ENCODE data around the gene USP12.
"Not testable (repeated sequence)": the region's sequence is repeated elsewhere in the genome, so short reads cannot be mapped to it uniquely, and the experiment has no call there.

Gene USP12

GRCh38 chr13:27076421-27076820 lies 95.2 kb downstream of the USP12 start:
- DNase-seq (ENCODE audit: low spot score): no peak

GRCh38 chr13:27073186-27073585 lies 98.4 kb downstream of the USP12 start:
- DNase-seq (ENCODE audit: low spot score): no peak

GRCh38 chr13:27066123-27066522 lies 105.5 kb downstream of the USP12 start:
- not testable (repeated sequence) for DNase-seq (ENCODE audit: low spot score)

- DNase-seq (ENCODE audit: low spot score): no peak
Observed at GRCh38 chr13:27065582-27065981, 106.0 kb downstream of the USP12 start.

GRCh38 chr13:27064252-27064995 lies 107.2 kb downstream of the USP12 start:
- no peak for DNase-seq (ENCODE audit: low spot score)

GRCh38 chr13:27057817-27058216 lies 113.8 kb downstream of the USP12 start:
- no peak for DNase-seq (ENCODE audit: low spot score)

- no peak for DNase-seq (ENCODE audit: low spot score)
Observed at GRCh38 chr13:27055526-27055925, 116.1 kb downstream of the USP12 start.

GRCh38 chr13:27054760-27055159 lies 116.9 kb downstream of the USP12 start:
- no peak for DNase-seq (ENCODE audit: low spot score)

- no peak for DNase-seq (ENCODE audit: low spot score)
Observed at GRCh38 chr13:27053902-27054595, 117.6 kb downstream of the USP12 start.

- no peak for DNase-seq (ENCODE audit: low spot score)
Observed at GRCh38 chr13:27053210-27053884, 118.3 kb downstream of the USP12 start.

GRCh38 chr13:27052551-27053208 lies 118.9 kb downstream of the USP12 start:
- no peak for DNase-seq (ENCODE audit: low spot score)

- DNase-seq (ENCODE audit: low spot score): no peak
Observed at GRCh38 chr13:27047081-27047480, 124.5 kb downstream of the USP12 start.

- DNase-seq (ENCODE audit: low spot score): no peak
Observed at GRCh38 chr13:27044837-27045570, 126.6 kb downstream of the USP12 start.

- peak; percentile 33 for DNase-seq (ENCODE audit: low spot score)
Observed at GRCh38 chr13:27043013-27043412, 128.6 kb downstream of the USP12 start.

GRCh38 chr13:27041341-27041740 lies 130.3 kb downstream of the USP12 start:
- no peak for DNase-seq (ENCODE audit: low spot score)

- DNase-seq (ENCODE audit: low spot score): no peak
Observed at GRCh38 chr13:27040826-27041108, 130.8 kb downstream of the USP12 start.

- DNase-seq (ENCODE audit: low spot score): no peak
Observed at GRCh38 chr13:27039171-27039701, 132.4 kb downstream of the USP12 start.

- DNase-seq (ENCODE audit: low spot score): no peak
Observed at GRCh38 chr13:27038323-27038722, 133.3 kb downstream of the USP12 start.

- DNase-seq (ENCODE audit: low spot score): no peak
Observed at GRCh38 chr13:27037571-27037970, 134.0 kb downstream of the USP12 start.

- DNase-seq (ENCODE audit: low spot score): no peak
Observed at GRCh38 chr13:27037171-27037570, 134.4 kb downstream of the USP12 start.

- DNase-seq (ENCODE audit: low spot score): no peak
Observed at GRCh38 chr13:27036236-27036981, 135.2 kb downstream of the USP12 start.

All from HuH-7.5 (cell line).